Measurements from ENCODE around the gene METTL8.

The METTL8 gene

GRCh38 chr2:171404261-171404660, 29.5 kb downstream of the METTL8 start:
- H3K27ac ChIP-seq = no peak overlapping the region
- H3K36me3 ChIP-seq = no peaks in the 10 kb centered on the region
- DNase-seq = peak; percentile 49
- H3K4me3 ChIP-seq (ENCODE audit: low read depth, low read length) = no peak overlapping the region
- no peaks in the 10 kb centered on the region for H3K27me3 ChIP-seq (ENCODE audit: insufficient read depth, low read depth, severe bottlenecking)
- TF ChIP-seq, protein P1, sequence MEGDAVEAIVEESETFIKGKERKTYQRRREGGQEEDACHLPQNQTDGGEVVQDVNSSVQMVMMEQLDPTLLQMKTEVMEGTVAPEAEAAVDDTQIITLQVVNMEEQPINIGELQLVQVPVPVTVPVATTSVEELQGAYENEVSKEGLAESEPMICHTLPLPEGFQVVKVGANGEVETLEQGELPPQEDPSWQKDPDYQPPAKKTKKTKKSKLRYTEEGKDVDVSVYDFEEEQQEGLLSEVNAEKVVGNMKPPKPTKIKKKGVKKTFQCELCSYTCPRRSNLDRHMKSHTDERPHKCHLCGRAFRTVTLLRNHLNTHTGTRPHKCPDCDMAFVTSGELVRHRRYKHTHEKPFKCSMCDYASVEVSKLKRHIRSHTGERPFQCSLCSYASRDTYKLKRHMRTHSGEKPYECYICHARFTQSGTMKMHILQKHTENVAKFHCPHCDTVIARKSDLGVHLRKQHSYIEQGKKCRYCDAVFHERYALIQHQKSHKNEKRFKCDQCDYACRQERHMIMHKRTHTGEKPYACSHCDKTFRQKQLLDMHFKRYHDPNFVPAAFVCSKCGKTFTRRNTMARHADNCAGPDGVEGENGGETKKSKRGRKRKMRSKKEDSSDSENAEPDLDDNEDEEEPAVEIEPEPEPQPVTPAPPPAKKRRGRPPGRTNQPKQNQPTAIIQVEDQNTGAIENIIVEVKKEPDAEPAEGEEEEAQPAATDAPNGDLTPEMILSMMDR (IDR thresholded peaks at IDR 0.05; ENCODE audit: low read depth, low read length) = no peak
- peaks cover 25% of the 10 kb centered on the region for H3K9me3 ChIP-seq (ENCODE audit: severe bottlenecking)

DNA sequence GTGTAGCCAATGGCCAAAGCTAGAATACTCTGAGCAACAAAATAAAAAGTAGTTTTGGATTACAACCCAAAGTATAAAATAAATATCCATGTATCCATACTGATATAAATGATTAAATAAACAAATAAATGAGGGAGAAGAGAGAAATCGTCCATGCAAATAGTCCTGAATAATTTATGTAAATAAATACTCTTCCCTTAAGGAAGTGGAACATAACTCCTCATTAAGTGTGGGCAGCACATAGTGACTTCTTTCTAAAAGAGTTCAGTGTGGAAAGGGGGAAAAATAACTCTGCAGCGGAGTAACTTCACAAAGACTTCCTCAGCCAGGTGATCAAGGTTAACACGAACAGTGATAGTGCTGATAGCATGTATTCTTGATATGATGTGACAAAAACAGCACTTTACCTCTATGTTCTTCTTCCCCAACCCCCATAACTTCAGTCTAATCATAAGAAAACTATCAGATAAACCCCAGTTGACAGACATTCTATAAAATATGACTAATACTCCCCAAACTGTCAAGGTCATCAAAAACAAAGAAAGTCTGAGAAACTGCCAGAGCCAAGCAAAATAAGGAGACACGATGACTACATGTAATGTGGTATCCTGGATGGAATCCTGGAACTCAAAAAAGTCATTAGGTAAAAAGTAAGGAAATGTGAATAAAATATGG, 30.7 kb downstream of the METTL8 start:
- TF ChIP-seq, protein P1 (IDR thresholded peaks at IDR 0.05; ENCODE audit: low read depth, low read length) = no peak
- H3K27me3 ChIP-seq (ENCODE audit: insufficient read depth, low read depth, severe bottlenecking) = no peaks in the 10 kb centered on the region
- H3K36me3 ChIP-seq = no peaks in the 10 kb centered on the region
- peaks cover 26% of the 10 kb centered on the region for H3K9me3 ChIP-seq (ENCODE audit: severe bottlenecking)
- no peak for DNase-seq
- H3K4me3 ChIP-seq (ENCODE audit: low read depth, low read length) = no peak overlapping the region
- no peak overlapping the region for H3K27ac ChIP-seq

DNA sequence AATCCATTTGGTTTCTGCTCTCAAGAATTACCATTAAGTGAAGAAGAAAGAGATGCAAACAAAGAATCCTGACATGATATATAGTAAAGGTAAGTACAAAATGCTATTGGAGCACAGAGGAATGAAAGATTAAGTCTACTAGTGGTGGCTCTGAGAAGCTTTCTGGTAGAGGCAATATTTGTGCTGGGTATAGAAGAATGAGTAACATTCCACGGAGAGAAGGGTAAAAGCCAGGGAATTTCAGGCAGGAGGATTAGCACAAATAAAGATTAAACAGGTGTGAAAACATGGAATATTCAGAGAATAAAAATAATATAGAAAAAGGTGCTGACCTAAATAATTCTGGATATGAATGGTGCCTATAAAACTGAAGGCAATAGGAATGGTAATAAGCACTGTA, 31.8 kb downstream of the METTL8 start:
- TF ChIP-seq, protein P1 (IDR thresholded peaks at IDR 0.05; ENCODE audit: low read depth, low read length) = no peak
- Histone ChIP-seq H3K36me3 (no peaks in the 10 kb centered on the region), H3K9me3 (ENCODE audit: severe bottlenecking) (peaks cover 31% of the 10 kb centered on the region), H3K27me3 (ENCODE audit: insufficient read depth, low read depth, severe bottlenecking) (no peaks in the 10 kb centered on the region), H3K4me3 (ENCODE audit: low read depth, low read length) (no peak overlapping the region), H3K27ac (peak overlapping the region; percentile 69; the same call in 1 of the 2 replicates)
- DNase-seq = no peak

DNA sequence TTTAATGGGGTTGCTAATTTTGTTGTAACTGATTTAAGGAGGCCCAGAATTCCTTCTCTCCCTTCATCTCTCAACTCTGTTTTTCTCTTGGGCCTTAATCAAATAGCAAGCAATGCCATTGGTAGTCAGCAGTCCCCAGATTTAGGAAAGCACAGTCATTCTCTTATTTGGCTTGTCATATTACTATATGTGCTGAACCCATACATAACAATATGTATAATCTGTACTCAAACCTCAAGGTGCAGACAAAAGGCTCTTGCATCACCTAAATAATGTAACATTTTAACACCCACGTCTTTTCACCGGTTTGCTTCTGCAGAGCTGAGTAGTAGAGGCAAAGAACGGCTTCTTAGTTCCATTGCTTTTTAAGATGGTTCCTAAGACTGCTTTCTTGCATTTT, 33.4 kb downstream of the METTL8 start:
- no peaks in the 10 kb centered on the region for H3K36me3 ChIP-seq
- no peaks in the 10 kb centered on the region for H3K27me3 ChIP-seq (ENCODE audit: insufficient read depth, low read depth, severe bottlenecking)
- H3K9me3 ChIP-seq (ENCODE audit: severe bottlenecking) = peaks cover 31% of the 10 kb centered on the region
- TF ChIP-seq, protein P1 (IDR thresholded peaks at IDR 0.05; ENCODE audit: low read depth, low read length) = no peak
- no peak overlapping the region for H3K4me3 ChIP-seq (ENCODE audit: low read depth, low read length)
- DNase-seq = no peak
- peak overlapping the region; percentile 69 for H3K27ac ChIP-seq

DNA sequence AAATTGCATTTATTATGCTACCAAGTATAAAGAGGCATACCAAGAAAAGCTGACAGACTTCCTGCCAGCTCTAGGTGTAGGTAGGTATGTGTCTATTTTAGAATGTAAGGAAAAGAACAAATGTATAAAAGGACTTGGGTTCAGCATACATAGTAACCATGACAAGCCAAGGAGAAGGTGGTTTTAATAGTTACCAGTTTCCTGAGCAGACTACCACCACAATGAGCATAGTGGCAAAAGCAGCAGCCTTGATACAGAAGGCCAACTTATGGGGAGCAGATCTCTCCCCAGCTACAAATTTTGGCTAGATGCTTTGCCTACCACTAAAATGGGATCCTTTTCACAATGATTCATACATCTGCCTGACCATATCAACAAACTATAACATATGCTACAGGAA, 34.5 kb downstream of the METTL8 start:
- H3K27ac ChIP-seq = no peak overlapping the region
- no peak overlapping the region for H3K4me3 ChIP-seq (ENCODE audit: low read depth, low read length)
- H3K36me3 ChIP-seq = no peaks in the 10 kb centered on the region
- TF ChIP-seq, protein P1 (IDR thresholded peaks at IDR 0.05; ENCODE audit: low read depth, low read length) = no peak
- H3K27me3 ChIP-seq (ENCODE audit: insufficient read depth, low read depth, severe bottlenecking) = no peaks in the 10 kb centered on the region
- H3K9me3 ChIP-seq (ENCODE audit: severe bottlenecking) = peaks cover 24% of the 10 kb centered on the region
- DNase-seq = no peak

Measured in WERI-Rb-1 (cell line).